SW 1271 (cell line): Measurements from ENCODE around the gene OIP5.

ENCODE experiments used
- DNase-seq, 2 experiments: peaks; one replicate each; lab custom pipeline; 2025; lab: John Stamatoyannopoulos, UW

OIP5 gene

GRCh38 chr15:41259546-41260189 is 72.7 kb downstream of the OIP5 start:
- no peak for DNase-seq
